ENCODE measurements around the gene AGAP5. TPM values are rescaled to one million over a fixed set of nuclear protein-coding genes. Genes with fewer than 3 reads are reported as not detected.
A peak's percentile ranks its signal among the peaks of the same experiment; 100 is the strongest.
"Not testable (repeated sequence)": the region's sequence is repeated elsewhere in the genome, so short reads cannot be mapped to it uniquely, and the experiment has no call there.

AGAP5 gene
- total RNA-seq (2022), result 14.3 and 16.7 TPM in 2 replicates
- percentile 68 among the genes with signal in this experiment for Bru-seq, nascent RNA
- percentile 84 among the genes with signal in this experiment for BruChase-seq, experiment 1, labeled RNA remaining after a 2-hour chase
- percentile 81 among the genes with signal in this experiment for BruChase-seq, experiment 2, labeled RNA remaining after a 6-hour chase
- long read RNA-seq, result 0 reads

GRCh38 chr10:73697675-73698159 is at the start of gene AGAP5:
TSS of gene AGAP5 (minus strand) at chr10:73698109. CDS start at chr10:73697755, 354 bp downstream.
- POLR2A ChIA-PET; CTCF ChIA-PET; H3K4me3 Mint-ChIP-seq (ENCODE audit: unreplicated experiment); BruUV-seq (replicated peaks); H3K4me1 ChIP-seq; H3K36me3 ChIP-seq (ENCODE audit: control insufficient read depth, insufficient read depth, low read length); H3K36me3 Mint-ChIP-seq (ENCODE audit: insufficient read depth, unreplicated experiment); H3K4me3 ChIP-seq (ENCODE audit: low read depth, low read length); H3K27me3 Mint-ChIP-seq (ENCODE audit: insufficient read depth, unreplicated experiment); H3K9me3 Mint-ChIP-seq (ENCODE audit: unreplicated experiment); H3K27me3 ChIP-seq (replicated peaks; ENCODE audit: control insufficient read depth, insufficient read depth, low read length); H3K4me1 Mint-ChIP-seq (ENCODE audit: low read depth, unreplicated experiment); H3K9me3 ChIP-seq; H3K27ac Mint-ChIP-seq (ENCODE audit: unreplicated experiment); DNase-seq; intact Hi-C loops (cut with micrococcal nuclease; ENCODE audit: unreplicated experiment): not testable (repeated sequence)

- H3K27me3 ChIP-seq (replicated peaks; ENCODE audit: control insufficient read depth, insufficient read depth, low read length), result no peaks in the 10 kb centered on the region
- TSS peak; percentile 0 for BruUV-seq (replicated peaks)
- no peak overlapping the region for H3K27ac Mint-ChIP-seq (ENCODE audit: unreplicated experiment)
- ChIA-PET CTCF (interaction anchor here (0.7 kb wide), 1 partner anchor 155 kb away, joined by 4 read pairs; no protein-coding TSS in a partner anchor), POLR2A (no interaction called here)
- no peak for DNase-seq
- no peaks in the 10 kb centered on the region for H3K9me3 Mint-ChIP-seq (ENCODE audit: unreplicated experiment)
- no peak overlapping the region for H3K4me3 Mint-ChIP-seq (ENCODE audit: unreplicated experiment)
- H3K4me3 ChIP-seq (ENCODE audit: low read depth, low read length), result no peak overlapping the region
- H3K36me3 ChIP-seq (ENCODE audit: control insufficient read depth, insufficient read depth, low read length), result no peaks in the 10 kb centered on the region; the same call in 1 of the 2 replicates
- intact Hi-C loops (cut with micrococcal nuclease; ENCODE audit: unreplicated experiment), result no loop called here
- no peaks in the 10 kb centered on the region for H3K27me3 Mint-ChIP-seq (ENCODE audit: insufficient read depth, unreplicated experiment)
- no peaks in the 10 kb centered on the region for H3K9me3 ChIP-seq
- no peak for TF ChIP-seq CTCF (IDR thresholded peaks at IDR 0.05; ENCODE audit: insufficient read depth in 1 of 2, low read depth in 1 of 2, low read length in 1 of 2, severe bottlenecking in 1 of 2, unreplicated experiment in 1 of 2)
- H3K4me1 ChIP-seq, result peaks cover 6% of the 10 kb centered on the region; the same call in 1 of the 2 replicates
- H3K36me3 Mint-ChIP-seq (ENCODE audit: insufficient read depth, unreplicated experiment), result peaks cover 76% of the 10 kb centered on the region
- H3K4me1 Mint-ChIP-seq (ENCODE audit: low read depth, unreplicated experiment), result peaks cover 6% of the 10 kb centered on the region
Observed at GRCh38 chr10:73746721-73747120, 48.8 kb upstream of the AGAP5 start.

- CTCF ChIA-PET, result interaction anchor here (0.6 kb wide), 1 partner anchor 1215 kb away, joined by 7 read pairs; no protein-coding TSS in a partner anchor
- Mint-ChIP-seq H3K27me3 (ENCODE audit: insufficient read depth, unreplicated experiment) (no peaks in the 10 kb centered on the region), H3K4me3 (ENCODE audit: unreplicated experiment) (peak overlapping the region; percentile 97), H3K9me3 (ENCODE audit: unreplicated experiment) (no peaks in the 10 kb centered on the region), H3K36me3 (ENCODE audit: insufficient read depth, unreplicated experiment) (peaks cover 55% of the 10 kb centered on the region), H3K4me1 (ENCODE audit: low read depth, unreplicated experiment) (peaks cover 6% of the 10 kb centered on the region), H3K27ac (ENCODE audit: unreplicated experiment) (peak overlapping the region; percentile 99)
- no peaks in the 10 kb centered on the region for H3K27me3 ChIP-seq (replicated peaks; ENCODE audit: control insufficient read depth, insufficient read depth, low read length)
- peak; percentile 76 to 78 for DNase-seq
- no peaks in the 10 kb centered on the region for H3K36me3 ChIP-seq (ENCODE audit: control insufficient read depth, insufficient read depth, low read length)
- no peak for TF ChIP-seq CTCF (IDR thresholded peaks at IDR 0.05; ENCODE audit: insufficient read depth in 1 of 2, low read depth in 1 of 2, low read length in 1 of 2, severe bottlenecking in 1 of 2, unreplicated experiment in 1 of 2)
- H3K4me3 ChIP-seq (ENCODE audit: low read depth, low read length), result peak overlapping the region; percentile 59
- BruUV-seq (replicated peaks), result TSS peak; percentile 81
- intact Hi-C loops (cut with micrococcal nuclease; ENCODE audit: unreplicated experiment), result loop anchor here (1.0 to 5.0 kb wide), 3 partner anchors 14 to 43 kb away; partner anchors contain the start of gene ZSWIM8
- POLR2A ChIA-PET, result interaction anchor here (0.7 to 2.3 kb wide), 4 partner anchors 14 to 810 kb away, joined by 3 to 10 read pairs (median 6); partner anchors contain the start of gene CHCHD1
- peaks cover 6% of the 10 kb centered on the region; the same call in 1 of the 2 replicates for H3K4me1 ChIP-seq
- H3K9me3 ChIP-seq, result no peaks in the 10 kb centered on the region
Observed at GRCh38 chr10:73744664-73744975, 46.7 kb upstream of the AGAP5 start.

All from Caco-2 (cell line).